Activated CD8-positive, alpha-beta memory T cell treated with anti-CD3 and anti-CD28 coated beads for 48 hours (primary cell): ENCODE data around the gene SPATA46.

ENCODE experiments used
- DNase-seq, 3 experiments: peaks; one replicate each; pipeline ENCODE4 v3.0.0-alpha.2; 2020; ENCODE audit warnings: low read depth in 2 of 3, low spot score in 2 of 3

The SPATA46 gene

GRCh38 chr1:162391790-162392563, 15.3 kb upstream of the SPATA46 start:
- no peak for DNase-seq

- DNase-seq, result no peak
Observed at GRCh38 chr1:162390396-162391185, 13.9 kb upstream of the SPATA46 start.

GRCh38 chr1:162389971-162390370, 13.3 kb upstream of the SPATA46 start:
- DNase-seq, result no peak

GRCh38 chr1:162389021-162389818, 12.6 kb upstream of the SPATA46 start:
- no peak for DNase-seq

GRCh38 chr1:162388615-162389014, 12.0 kb upstream of the SPATA46 start:
- no peak for DNase-seq

- no peak for DNase-seq
Observed at GRCh38 chr1:162388083-162388594, 11.5 kb upstream of the SPATA46 start.

- no peak for DNase-seq
Observed at GRCh38 chr1:162387226-162388082, 10.8 kb upstream of the SPATA46 start.

GRCh38 chr1:162386292-162387225, 9.9 kb upstream of the SPATA46 start:
- no peak for DNase-seq

GRCh38 chr1:162385702-162386101, 9.0 kb upstream of the SPATA46 start:
- DNase-seq, result no peak

- no peak for DNase-seq
Observed at GRCh38 chr1:162385280-162385623, 8.6 kb upstream of the SPATA46 start.

- no peak for DNase-seq
Observed at GRCh38 chr1:162384601-162385279, 8.1 kb upstream of the SPATA46 start.

GRCh38 chr1:162384116-162384515, 7.5 kb upstream of the SPATA46 start:
- DNase-seq, result no peak

GRCh38 chr1:162383516-162383915, 6.9 kb upstream of the SPATA46 start:
- DNase-seq, result no peak

GRCh38 chr1:162383091-162383490, 6.4 kb upstream of the SPATA46 start:
- DNase-seq, result no peak

GRCh38 chr1:162381941-162382750, 5.5 kb upstream of the SPATA46 start:
- no peak for DNase-seq

GRCh38 chr1:162381383-162381782, 4.7 kb upstream of the SPATA46 start, which contains the start of gene C1orf226:
Gene C1orf226, plus strand, starts transcription at chr1:162381728. Its CDS starts 174 bp downstream, at chr1:162381902.
- DNase-seq, result no peak

GRCh38 chr1:162380061-162380846, 3.6 kb upstream of the SPATA46 start:
- no peak for DNase-seq
